ENCODE results near the gene CFAP299. TPM values are rescaled to one million over a fixed set of nuclear protein-coding genes. Genes with fewer than 3 reads are reported as not detected.

Gene CFAP299
- total RNA-seq, 2 experiments from 2014 or later: 0.63 to 3.7 TPM

DNA sequence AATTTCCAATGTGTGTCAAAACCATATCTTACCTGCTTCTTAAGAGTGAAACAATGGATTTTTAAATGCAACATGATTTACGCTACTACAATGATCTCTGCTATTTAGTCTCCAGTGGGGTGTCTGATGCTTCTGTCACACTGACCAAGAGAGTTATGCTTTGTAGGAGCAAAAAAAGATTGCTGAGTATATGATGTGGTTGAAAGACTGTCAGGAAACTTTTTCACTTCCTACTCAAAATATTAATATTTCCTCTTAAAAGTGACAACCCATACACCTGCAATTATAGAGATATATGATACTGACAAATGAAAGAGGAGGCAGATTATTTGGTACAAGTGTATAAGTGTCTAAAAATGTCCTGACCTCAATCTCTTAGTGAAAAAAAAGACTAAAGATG lies 589.8 kb downstream of the CFAP299 start:
- ChIA-PET POLR2A (interaction anchor here (0.6 to 4.1 kb wide), 24 partner anchors 9 to 425 kb away, joined by 3 to 41 read pairs (median 6); partner anchors contain the start of gene BMP3), CTCF (ENCODE audit: unreplicated experiment) (no interaction called here)
- no TSS peak for BruUV-seq (replicated peaks)
- Histone ChIP-seq H3K36me3 (ENCODE audit: insufficient read depth, low read length) (peaks cover 26% of the 10 kb centered on the region), H3K4me2 (ENCODE audit: low read length) (peak overlapping the region; percentile 82), H3K27ac (ENCODE audit: low read depth, low read length, poor library complexity, severe bottlenecking) (peak overlapping the region; percentile 84), H3K79me2 (ENCODE audit: insufficient read depth, low read depth, low read length) (no peaks in the 10 kb centered on the region), H3K4me1 (ENCODE audit: insufficient read depth, low read length, poor library complexity, severe bottlenecking) (peaks cover 36% of the 10 kb centered on the region), H4K20me1 (ENCODE audit: insufficient read depth, low read length) (no peaks in the 10 kb centered on the region), H2AFZ (ENCODE audit: low read length) (peak overlapping the region; percentile 72), H3K4me3 (ENCODE audit: low read depth, low read length, poor library complexity, severe bottlenecking) (peak overlapping the region; percentile 49), H3K9me3 (ENCODE audit: low read length) (peaks cover 25% of the 10 kb centered on the region), H3K9me2 (ENCODE audit: insufficient read depth, low read length) (no peaks in the 10 kb centered on the region)
- no peak for TF ChIP-seq EZH2phosphoT487 (IDR thresholded peaks at IDR 0.05; ENCODE audit: borderline replicate concordance, low read depth, low read length)
- TF ChIP-seq, protein P1, sequence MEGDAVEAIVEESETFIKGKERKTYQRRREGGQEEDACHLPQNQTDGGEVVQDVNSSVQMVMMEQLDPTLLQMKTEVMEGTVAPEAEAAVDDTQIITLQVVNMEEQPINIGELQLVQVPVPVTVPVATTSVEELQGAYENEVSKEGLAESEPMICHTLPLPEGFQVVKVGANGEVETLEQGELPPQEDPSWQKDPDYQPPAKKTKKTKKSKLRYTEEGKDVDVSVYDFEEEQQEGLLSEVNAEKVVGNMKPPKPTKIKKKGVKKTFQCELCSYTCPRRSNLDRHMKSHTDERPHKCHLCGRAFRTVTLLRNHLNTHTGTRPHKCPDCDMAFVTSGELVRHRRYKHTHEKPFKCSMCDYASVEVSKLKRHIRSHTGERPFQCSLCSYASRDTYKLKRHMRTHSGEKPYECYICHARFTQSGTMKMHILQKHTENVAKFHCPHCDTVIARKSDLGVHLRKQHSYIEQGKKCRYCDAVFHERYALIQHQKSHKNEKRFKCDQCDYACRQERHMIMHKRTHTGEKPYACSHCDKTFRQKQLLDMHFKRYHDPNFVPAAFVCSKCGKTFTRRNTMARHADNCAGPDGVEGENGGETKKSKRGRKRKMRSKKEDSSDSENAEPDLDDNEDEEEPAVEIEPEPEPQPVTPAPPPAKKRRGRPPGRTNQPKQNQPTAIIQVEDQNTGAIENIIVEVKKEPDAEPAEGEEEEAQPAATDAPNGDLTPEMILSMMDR (conservative IDR thresholded peaks at IDR 0.05; ENCODE audit: low read length): no peak
- DNase-seq (ENCODE audit: low spot score): peak; percentile 70
- intact Hi-C loops (cut with micrococcal nuclease; ENCODE audit: unreplicated experiment): loop anchor here (1.0 kb wide), 5 partner anchors 50 to 314 kb away; no protein-coding TSS in a partner anchor

GRCh38 chr4:80926446-80926845 lies 590.9 kb downstream of the CFAP299 start:
- peak overlapping the region; percentile 82 for H3K4me2 ChIP-seq (ENCODE audit: low read length)
- DNase-seq (ENCODE audit: low spot score): no peak
- H3K36me3 ChIP-seq (ENCODE audit: insufficient read depth, low read length): peaks cover 26% of the 10 kb centered on the region
- H2AFZ ChIP-seq (ENCODE audit: low read length): peak overlapping the region; percentile 72; the same call in 1 of the 2 replicates
- H3K27ac ChIP-seq (ENCODE audit: low read depth, low read length, poor library complexity, severe bottlenecking): peak overlapping the region; percentile 84
- no peaks in the 10 kb centered on the region for H3K9me2 ChIP-seq (ENCODE audit: insufficient read depth, low read length)
- no TSS peak for BruUV-seq (replicated peaks)
- no peak overlapping the region for H3K4me3 ChIP-seq (ENCODE audit: low read depth, low read length, poor library complexity, severe bottlenecking)
- H4K20me1 ChIP-seq (ENCODE audit: insufficient read depth, low read length): no peaks in the 10 kb centered on the region
- H3K4me1 ChIP-seq (ENCODE audit: insufficient read depth, low read length, poor library complexity, severe bottlenecking): peaks cover 36% of the 10 kb centered on the region
- TF ChIP-seq, protein P1 (conservative IDR thresholded peaks at IDR 0.05; ENCODE audit: low read length): no peak
- no peak for TF ChIP-seq EZH2phosphoT487 (IDR thresholded peaks at IDR 0.05; ENCODE audit: borderline replicate concordance, low read depth, low read length)
- CTCF ChIA-PET (ENCODE audit: unreplicated experiment): interaction anchor here (0.8 kb wide), 1 partner anchor 29 kb away, joined by 3 read pairs; no protein-coding TSS in a partner anchor
- intact Hi-C loops (cut with micrococcal nuclease; ENCODE audit: unreplicated experiment): no loop called here
- H3K9me3 ChIP-seq (ENCODE audit: low read length): peaks cover 22% of the 10 kb centered on the region
- POLR2A ChIA-PET: interaction anchor here (0.8 to 4.1 kb wide), 23 partner anchors 9 to 326 kb away, joined by 3 to 41 read pairs (median 5); partner anchors contain the start of gene BMP3
- H3K79me2 ChIP-seq (ENCODE audit: insufficient read depth, low read depth, low read length): no peaks in the 10 kb centered on the region

DNA sequence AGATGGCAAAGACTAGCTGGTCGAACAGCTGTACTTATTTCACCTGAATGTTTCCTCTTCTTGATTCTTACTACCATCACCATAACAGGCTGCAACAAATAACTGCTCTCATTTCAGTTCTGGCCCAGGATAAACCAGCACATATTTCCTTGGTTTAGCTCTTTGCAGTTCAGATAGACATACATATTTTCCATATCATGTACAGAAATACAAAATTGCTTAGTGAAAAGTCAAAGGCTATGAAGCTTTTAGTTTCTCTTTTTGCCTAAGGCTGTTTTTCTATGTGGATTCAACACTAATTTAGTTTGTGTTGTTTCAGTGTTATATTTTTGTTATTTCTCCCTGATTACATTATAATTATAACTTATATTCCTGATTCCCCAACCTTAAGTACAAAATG lies 591.4 kb downstream of the CFAP299 start:
- no peak for TF ChIP-seq EZH2phosphoT487 (IDR thresholded peaks at IDR 0.05; ENCODE audit: borderline replicate concordance, low read depth, low read length)
- TF ChIP-seq, protein P1 (conservative IDR thresholded peaks at IDR 0.05; ENCODE audit: low read length): no peak
- peak overlapping the region; percentile 72; the same call in 1 of the 2 replicates for H2AFZ ChIP-seq (ENCODE audit: low read length)
- H3K9me3 ChIP-seq (ENCODE audit: low read length): peaks cover 22% of the 10 kb centered on the region
- no TSS peak for BruUV-seq (replicated peaks)
- H3K36me3 ChIP-seq (ENCODE audit: insufficient read depth, low read length): peaks cover 26% of the 10 kb centered on the region
- H3K9me2 ChIP-seq (ENCODE audit: insufficient read depth, low read length): no peaks in the 10 kb centered on the region
- H3K79me2 ChIP-seq (ENCODE audit: insufficient read depth, low read depth, low read length): no peaks in the 10 kb centered on the region
- intact Hi-C loops (cut with micrococcal nuclease; ENCODE audit: unreplicated experiment): no loop called here
- no peak overlapping the region for H3K27ac ChIP-seq (ENCODE audit: low read depth, low read length, poor library complexity, severe bottlenecking)
- no peaks in the 10 kb centered on the region for H4K20me1 ChIP-seq (ENCODE audit: insufficient read depth, low read length)
- H3K4me1 ChIP-seq (ENCODE audit: insufficient read depth, low read length, poor library complexity, severe bottlenecking): peaks cover 36% of the 10 kb centered on the region
- POLR2A ChIA-PET: interaction anchor here (0.8 to 4.1 kb wide), 17 partner anchors 9 to 314 kb away, joined by 3 to 41 read pairs (median 6); partner anchors contain the start of gene BMP3
- H3K4me2 ChIP-seq (ENCODE audit: low read length): peak overlapping the region; percentile 82; the same call in 1 of the 2 replicates
- CTCF ChIA-PET (ENCODE audit: unreplicated experiment): no interaction called here
- no peak for DNase-seq (ENCODE audit: low spot score)
- H3K4me3 ChIP-seq (ENCODE audit: low read depth, low read length, poor library complexity, severe bottlenecking): no peak overlapping the region
